SK-N-SH treated with all-trans-retinoic acid at 6 μM for 48 hours (cell line): ENCODE results near the gene NADK.
A peak's percentile ranks its signal among the peaks of the same experiment; 100 is the strongest.
"Not testable (repeated sequence)": the region's sequence is repeated elsewhere in the genome, so short reads cannot be mapped to it uniquely, and the experiment has no call there.

ENCODE experiments used
- ATAC-seq: fragments of 200-7000 bp; cut with Tn5 transposase; 3 replicates; pipeline ENCODE4 v1.9.1; 2020; ENCODE audit warnings: mild to moderate bottlenecking, moderate library complexity
- ARNTL ChIP-seq: fragments of 450-650 bp; formaldehyde crosslinking; IDR thresholded peaks from 2 replicates; pipeline ENCODE4 v1.5.0; 2020; ENCODE audit warnings: low read depth, mild to moderate bottlenecking, moderate library complexity, borderline replicate concordance
- BACH2 ChIP-seq: fragments of 250-450 bp; sonication (Bioruptor Pico); IDR thresholded peaks from 2 replicates; pipeline ENCODE4 v1.9.0; 2021; ENCODE audit warnings: mild to moderate bottlenecking, borderline replicate concordance
- CSDC2 ChIP-seq: fragments of 250-450 bp; sonication (Bioruptor Pico); IDR thresholded peaks from 2 replicates; pipeline ENCODE4 v1.5.0; 2020; ENCODE audit warnings: mild to moderate bottlenecking, moderate library complexity
- ESRRG ChIP-seq: fragments of 250-450 bp; sonication (Bioruptor Pico); IDR thresholded peaks from 2 replicates; pipeline ENCODE4 v1.6.1; 2021; ENCODE audit warnings: mild to moderate bottlenecking
- GLIS3 ChIP-seq: fragments of 250-450 bp; sonication (Bioruptor Pico); IDR thresholded peaks from 2 replicates; pipeline ENCODE4 v1.5.0; 2020; ENCODE audit warnings: mild to moderate bottlenecking, moderate library complexity
- ISL1 ChIP-seq: fragments of 250-450 bp; sonication (Bioruptor Pico); IDR thresholded peaks from 2 replicates; pipeline ENCODE4 v2.1.2; 2022; ENCODE audit warnings: mild to moderate bottlenecking, moderate library complexity
- OSR1 ChIP-seq: fragments of 250-450 bp; sonication (Bioruptor Pico); IDR thresholded peaks from 2 replicates; pipeline ENCODE4 v1.8.0; 2022; ENCODE audit warnings: moderate library complexity, mild to moderate bottlenecking, inconsistent platforms
- PPARA ChIP-seq: fragments of 250-450 bp; sonication (Bioruptor Pico); IDR thresholded peaks from 2 replicates; pipeline ENCODE4 v1.5.0; 2020; ENCODE audit warnings: mild to moderate bottlenecking, borderline replicate concordance
- RARB ChIP-seq: fragments of 250-450 bp; sonication (Bioruptor Pico); IDR thresholded peaks from 2 replicates; pipeline ENCODE4 v1.8.0; 2021; ENCODE audit warnings: mild to moderate bottlenecking, moderate library complexity
- SNAI2 ChIP-seq: fragments of 250-450 bp; sonication (Bioruptor Pico); IDR thresholded peaks from 2 replicates; pipeline ENCODE4 v1.5.0; 2020; ENCODE audit warnings: mild to moderate bottlenecking, moderate library complexity
- TCF4 ChIP-seq: fragments of 250-450 bp; sonication (Bioruptor Pico); IDR thresholded peaks from 2 replicates; pipeline ENCODE4 v1.8.0; 2021; ENCODE audit warnings: mild to moderate bottlenecking, moderate library complexity, borderline replicate concordance
- ZC3H10 ChIP-seq: fragments of 250-450 bp; sonication (Bioruptor Pico); IDR thresholded peaks from 2 replicates; pipeline ENCODE4 v1.5.1; 2021; ENCODE audit warnings: mild to moderate bottlenecking, moderate library complexity
- ZFP3 ChIP-seq: fragments of 250-450 bp; sonication (Bioruptor Pico); IDR thresholded peaks from 2 replicates; pipeline ENCODE4 v1.5.0; 2020; ENCODE audit warnings: mild to moderate bottlenecking, moderate library complexity
- ZNF565 ChIP-seq: fragments of 450-650 bp; formaldehyde crosslinking; conservative IDR thresholded peaks from 2 replicates; pipeline ENCODE4 v1.5.0; 2020; ENCODE audit warnings: low read depth, mild to moderate bottlenecking, moderate library complexity
- ZNF8 ChIP-seq: fragments of 450-650 bp; formaldehyde crosslinking; IDR thresholded peaks from 2 replicates; pipeline ENCODE4 v1.5.0; 2020; ENCODE audit warnings: mild to moderate bottlenecking, moderate library complexity
- TF ChIP-seq, protein P1 (sequence below): fragments of 250-450 bp; sonication (Bioruptor Pico); IDR thresholded peaks from 2 replicates; pipeline ENCODE4 v1.8.0; 2020; ENCODE audit warnings: mild to moderate bottlenecking, moderate library complexity, borderline replicate concordance
- TF ChIP-seq, protein P2 (sequence below): fragments of 250-450 bp; sonication (Bioruptor Pico); IDR thresholded peaks from 2 replicates; pipeline ENCODE4 v1.5.1; 2020; ENCODE audit warnings: low read depth, mild to moderate bottlenecking, moderate library complexity
- TF ChIP-seq, protein P3 (sequence below): fragments of 250-450 bp; sonication (Bioruptor Pico); IDR thresholded peaks from 2 replicates; pipeline ENCODE4 v1.5.1; 2021; ENCODE audit warnings: mild to moderate bottlenecking, moderate library complexity

Gene NADK

DNA sequence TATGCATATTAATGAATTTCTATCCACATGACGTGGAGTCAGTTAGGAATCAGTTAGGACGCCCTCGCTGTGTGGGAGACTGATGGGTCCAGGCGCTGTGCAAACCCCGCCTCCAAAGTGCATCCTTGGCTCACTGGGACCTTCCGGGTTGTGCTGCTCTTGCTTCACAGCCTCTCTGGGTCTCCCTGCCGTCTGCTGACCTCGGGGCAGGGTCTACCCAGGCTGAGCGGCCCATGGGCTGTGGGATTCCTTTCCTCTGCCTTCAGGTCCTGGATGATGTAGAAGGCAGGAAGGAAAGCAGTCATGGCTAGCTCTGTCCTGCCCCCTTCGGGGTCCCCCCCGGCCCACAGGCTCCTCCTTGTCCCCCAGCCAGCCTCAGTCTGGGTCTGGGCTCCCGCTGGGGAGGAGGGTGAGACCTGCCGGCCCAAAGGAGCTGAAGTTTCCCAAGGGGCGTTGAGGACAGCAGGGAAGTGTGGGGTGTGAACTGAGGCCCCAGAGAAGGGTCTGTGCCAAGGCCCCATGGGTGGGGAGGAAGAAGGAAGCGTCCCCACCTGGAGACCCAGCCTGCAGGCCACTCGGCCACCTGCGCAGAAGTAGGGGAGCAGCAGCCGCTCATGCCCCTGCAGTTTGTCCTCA is 29.5 kb downstream of the NADK start:
- ATAC-seq = no peak
- TF ChIP-seq PPARA (CRISPR knock-in tag) (no peak), CSDC2 (CRISPR knock-in tag) (no peak)

DNA sequence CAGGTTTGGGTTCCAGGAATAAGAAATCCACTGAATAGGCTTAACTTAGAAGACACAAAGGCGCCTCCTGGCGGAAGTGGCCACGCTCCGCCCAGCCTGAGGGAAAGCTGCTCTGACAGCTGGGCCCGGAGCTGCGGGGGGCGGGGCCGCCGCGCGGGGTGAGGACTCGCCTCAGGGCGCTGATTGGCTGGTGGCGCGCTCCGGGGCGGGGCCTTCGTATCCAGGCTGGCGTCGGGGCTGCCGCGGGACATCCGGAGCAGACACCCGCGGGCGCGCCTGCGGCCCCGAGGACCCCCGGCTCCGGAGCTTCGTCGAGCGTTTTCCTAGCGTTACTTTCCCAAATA is 31.7 kb downstream of the NADK start:
- peak; percentile 92 for ATAC-seq

DNA sequence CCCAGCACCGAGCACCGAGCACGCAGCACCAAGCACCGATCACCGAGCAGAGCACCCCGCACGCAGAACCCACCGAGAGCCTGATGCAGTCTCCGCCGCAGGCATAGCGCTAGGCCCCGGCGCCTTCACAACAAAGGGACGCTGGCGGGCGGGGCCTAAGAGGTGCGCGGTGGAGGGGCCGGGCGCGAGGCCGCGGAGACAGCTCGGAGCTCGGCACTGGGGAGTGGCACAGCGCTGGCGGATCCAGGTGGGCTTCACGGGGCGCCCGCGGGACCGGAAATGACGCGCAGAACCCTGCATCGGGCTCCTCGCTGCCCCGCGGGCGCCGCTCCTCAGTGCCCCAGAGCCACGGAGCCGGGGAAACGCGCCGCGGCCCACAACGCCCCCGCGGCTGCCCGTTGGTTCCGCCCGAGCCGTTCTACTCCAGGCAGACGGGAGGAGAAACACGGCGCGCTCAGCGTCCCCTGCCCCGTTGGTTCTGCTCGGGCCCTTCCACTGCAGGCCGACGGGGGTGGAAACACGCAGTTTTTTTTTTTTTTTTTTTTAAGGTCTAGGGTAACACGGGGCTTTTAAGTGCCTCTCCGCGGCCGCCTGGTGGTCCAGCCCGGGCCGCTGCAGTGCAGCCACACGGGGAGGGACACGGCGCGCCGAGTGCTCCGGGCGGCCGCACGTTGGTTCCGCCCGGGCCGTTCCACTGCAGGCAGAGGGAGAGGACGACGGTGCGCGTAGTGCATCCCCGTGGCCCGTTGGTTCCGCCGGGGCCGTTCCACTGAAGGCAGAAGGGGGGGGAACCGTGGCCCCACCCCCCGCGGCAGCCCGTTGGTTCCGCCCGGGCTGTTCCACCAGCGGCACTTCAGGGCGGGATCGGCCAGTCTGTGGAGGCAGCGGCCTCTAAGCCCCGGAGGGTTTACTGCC is 32.4 kb downstream of the NADK start:
- ATAC-seq = peak; percentile 85
- TF ChIP-seq ZFP3 = peak; percentile 84

DNA sequence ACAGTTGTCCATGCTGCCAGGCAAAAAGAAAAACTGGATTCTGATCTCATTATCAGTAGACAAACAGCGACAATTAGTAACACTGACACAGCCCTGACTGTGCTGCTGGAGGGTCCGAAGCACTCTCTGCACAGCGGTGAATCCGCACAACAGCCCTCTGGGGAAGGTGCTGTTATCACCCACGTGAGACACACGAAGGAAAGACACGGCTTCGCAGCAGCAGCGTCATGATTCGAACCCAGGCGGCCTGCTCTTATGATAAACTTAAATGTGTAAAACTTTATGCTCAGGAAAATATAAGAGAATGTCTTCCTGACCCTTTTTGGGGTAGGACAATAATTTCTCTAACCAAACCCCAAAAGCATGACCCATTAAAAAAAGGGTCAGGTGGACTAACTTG is 35.7 kb downstream of the NADK start:
- ATAC-seq = not testable (repeated sequence)

DNA sequence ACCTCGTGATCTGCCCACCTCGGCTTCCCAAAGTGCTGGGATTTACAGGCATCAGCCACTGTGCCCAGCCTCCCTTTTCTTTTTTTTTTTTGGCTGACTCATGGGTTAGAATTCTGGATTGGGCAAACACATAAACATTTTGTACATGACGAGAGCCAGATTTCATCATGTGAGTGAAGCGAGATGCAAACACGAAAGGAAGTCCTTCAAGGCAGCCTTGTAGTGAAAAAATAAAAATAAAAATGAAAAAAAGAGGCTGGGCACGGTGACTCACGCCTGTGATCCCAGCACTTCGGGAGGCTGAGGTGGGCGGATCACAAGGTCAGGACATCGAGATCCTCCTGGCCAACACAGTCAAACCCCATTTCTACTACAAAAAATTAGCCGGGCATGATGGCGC is 37.3 kb downstream of the NADK start:
- peak; percentile 20 for ATAC-seq

DNA sequence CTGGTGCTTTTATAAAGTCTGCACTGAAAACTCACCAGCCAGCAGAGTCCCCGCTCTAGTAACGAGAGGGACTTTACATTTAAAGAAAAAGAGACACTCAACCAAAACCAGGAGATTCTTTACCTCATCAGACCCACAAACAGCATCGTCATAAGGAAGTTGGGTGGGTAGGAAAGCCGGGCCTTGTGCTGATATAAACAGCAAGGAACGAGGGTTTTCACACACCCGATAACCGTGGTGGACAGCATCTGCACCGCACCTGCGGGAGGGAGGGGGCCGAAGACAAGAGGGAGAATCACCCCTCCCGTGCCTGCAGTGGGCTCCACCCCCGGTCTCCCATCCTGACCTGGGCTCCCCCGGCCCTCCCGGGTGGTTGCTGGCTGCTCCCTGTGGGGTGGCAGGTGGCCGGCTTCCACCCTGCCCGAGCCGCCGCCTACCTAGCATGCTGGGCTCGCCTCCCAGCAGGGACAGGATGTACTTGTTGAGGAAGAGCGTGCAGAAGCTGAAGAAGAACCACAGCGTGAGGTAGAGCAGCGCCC is 39.4 kb downstream of the NADK start:
- ATAC-seq = not testable (repeated sequence)

DNA sequence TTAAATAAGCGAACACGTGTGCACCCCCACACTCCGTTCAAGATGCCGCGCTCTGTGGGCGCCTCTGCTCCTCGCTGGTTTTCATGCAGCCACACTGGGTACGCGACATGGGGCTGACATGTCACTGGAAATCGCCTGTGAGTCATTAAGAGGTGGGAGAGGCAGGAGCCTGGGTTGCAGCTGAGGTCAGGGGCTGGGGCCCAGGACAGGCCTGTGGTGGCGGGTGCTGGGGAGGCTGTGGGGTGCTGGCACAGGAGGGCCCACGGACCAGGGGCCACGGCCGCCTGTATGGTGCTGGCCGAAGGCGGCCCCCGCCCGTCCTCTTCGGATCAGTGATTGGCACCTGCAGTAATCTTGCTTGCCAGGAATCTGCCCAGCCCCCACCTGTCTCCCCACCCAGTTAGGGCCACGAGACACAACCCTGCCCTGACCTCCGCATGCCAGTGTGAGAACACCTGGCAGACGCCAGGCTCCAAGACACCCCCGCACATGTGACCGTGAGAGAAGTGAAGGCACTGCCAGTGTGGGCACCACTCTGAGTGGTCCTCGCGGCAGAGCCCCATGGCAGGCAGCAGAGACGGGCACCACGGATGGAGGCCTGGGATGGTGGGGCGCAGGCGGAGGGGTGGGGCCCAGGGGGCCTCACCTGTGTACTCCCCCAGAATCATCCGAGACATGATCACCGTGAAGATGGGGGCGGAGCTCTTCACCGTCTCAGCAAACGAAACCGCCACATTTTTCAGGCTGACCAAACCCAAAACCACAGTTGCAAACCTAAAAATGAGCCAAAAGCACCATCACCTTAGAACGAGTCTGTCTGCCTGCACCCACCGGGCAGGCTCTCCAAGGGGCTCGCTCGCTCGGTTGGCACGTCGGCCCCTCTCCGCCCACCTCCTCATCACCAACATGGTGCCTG is 40.3 kb downstream of the NADK start:
- not testable (repeated sequence) for ATAC-seq

DNA sequence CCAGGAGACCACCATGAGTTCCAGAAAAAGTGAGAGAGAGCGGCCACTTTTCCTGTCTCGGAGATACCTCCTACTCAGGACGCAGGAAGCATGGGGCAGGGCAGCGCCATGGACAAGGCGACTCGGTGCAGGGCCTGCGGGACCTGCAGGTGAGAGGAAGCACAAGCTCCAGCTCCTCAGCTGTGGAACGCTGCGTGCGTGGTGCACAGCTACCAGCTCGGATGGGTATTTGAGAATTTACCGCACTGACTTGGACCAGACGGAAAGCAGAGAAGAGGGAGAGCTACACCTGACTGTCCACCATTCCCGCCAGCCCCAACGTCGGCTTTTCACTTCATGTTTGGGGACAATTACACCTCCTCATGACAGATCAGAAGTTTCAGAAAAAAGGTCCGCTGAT is 45.9 kb downstream of the NADK start:
- TF ChIP-seq ESRRG (CRISPR knock-in tag) = no peak
- TF ChIP-seq ZNF8 = no peak
- TF ChIP-seq ZNF565 (CRISPR knock-in tag) = no peak
- TF ChIP-seq CSDC2 (CRISPR knock-in tag) = no peak
- no peak for TF ChIP-seq ZC3H10 (CRISPR knock-in tag)
- no peak for TF ChIP-seq SNAI2 (CRISPR knock-in tag)
- TF ChIP-seq ARNTL = no peak
- TF ChIP-seq TCF4 (CRISPR knock-in tag) = no peak
- TF ChIP-seq, protein P1, sequence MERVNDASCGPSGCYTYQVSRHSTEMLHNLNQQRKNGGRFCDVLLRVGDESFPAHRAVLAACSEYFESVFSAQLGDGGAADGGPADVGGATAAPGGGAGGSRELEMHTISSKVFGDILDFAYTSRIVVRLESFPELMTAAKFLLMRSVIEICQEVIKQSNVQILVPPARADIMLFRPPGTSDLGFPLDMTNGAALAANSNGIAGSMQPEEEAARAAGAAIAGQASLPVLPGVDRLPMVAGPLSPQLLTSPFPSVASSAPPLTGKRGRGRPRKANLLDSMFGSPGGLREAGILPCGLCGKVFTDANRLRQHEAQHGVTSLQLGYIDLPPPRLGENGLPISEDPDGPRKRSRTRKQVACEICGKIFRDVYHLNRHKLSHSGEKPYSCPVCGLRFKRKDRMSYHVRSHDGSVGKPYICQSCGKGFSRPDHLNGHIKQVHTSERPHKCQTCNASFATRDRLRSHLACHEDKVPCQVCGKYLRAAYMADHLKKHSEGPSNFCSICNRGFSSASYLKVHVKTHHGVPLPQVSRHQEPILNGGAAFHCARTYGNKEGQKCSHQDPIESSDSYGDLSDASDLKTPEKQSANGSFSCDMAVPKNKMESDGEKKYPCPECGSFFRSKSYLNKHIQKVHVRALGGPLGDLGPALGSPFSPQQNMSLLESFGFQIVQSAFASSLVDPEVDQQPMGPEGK = no peak
- TF ChIP-seq, protein P2, sequence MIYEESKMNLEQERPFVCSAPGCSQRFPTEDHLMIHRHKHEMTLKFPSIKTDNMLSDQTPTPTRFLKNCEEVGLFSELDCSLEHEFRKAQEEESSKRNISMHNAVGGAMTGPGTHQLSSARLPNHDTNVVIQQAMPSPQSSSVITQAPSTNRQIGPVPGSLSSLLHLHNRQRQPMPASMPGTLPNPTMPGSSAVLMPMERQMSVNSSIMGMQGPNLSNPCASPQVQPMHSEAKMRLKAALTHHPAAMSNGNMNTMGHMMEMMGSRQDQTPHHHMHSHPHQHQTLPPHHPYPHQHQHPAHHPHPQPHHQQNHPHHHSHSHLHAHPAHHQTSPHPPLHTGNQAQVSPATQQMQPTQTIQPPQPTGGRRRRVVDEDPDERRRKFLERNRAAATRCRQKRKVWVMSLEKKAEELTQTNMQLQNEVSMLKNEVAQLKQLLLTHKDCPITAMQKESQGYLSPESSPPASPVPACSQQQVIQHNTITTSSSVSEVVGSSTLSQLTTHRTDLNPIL (CRISPR knock-in tag) = no peak
- TF ChIP-seq, protein P3, sequence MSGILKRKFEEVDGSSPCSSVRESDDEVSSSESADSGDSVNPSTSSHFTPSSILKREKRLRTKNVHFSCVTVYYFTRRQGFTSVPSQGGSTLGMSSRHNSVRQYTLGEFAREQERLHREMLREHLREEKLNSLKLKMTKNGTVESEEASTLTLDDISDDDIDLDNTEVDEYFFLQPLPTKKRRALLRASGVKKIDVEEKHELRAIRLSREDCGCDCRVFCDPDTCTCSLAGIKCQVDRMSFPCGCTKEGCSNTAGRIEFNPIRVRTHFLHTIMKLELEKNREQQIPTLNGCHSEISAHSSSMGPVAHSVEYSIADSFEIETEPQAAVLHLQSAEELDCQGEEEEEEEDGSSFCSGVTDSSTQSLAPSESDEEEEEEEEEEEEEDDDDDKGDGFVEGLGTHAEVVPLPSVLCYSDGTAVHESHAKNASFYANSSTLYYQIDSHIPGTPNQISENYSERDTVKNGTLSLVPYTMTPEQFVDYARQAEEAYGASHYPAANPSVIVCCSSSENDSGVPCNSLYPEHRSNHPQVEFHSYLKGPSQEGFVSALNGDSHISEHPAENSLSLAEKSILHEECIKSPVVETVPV (CRISPR knock-in tag) = no peak
- no peak for TF ChIP-seq GLIS3 (CRISPR knock-in tag)
- TF ChIP-seq RARB (CRISPR knock-in tag) = no peak
- no peak for TF ChIP-seq ISL1 (CRISPR knock-in tag)
- no peak for TF ChIP-seq PPARA (CRISPR knock-in tag)
- no peak for TF ChIP-seq OSR1 (CRISPR knock-in tag)
- TF ChIP-seq BACH2 = no peak
- TF ChIP-seq, all 23 proteins: peak for 0
- no peak for ATAC-seq
